Ascending aorta (tissue), 2 donors: Measurements from ENCODE around the gene VAMP7. TPM values are rescaled to one million over a fixed set of nuclear protein-coding genes. Genes with fewer than 3 reads are reported as not detected.

Experiments used
- DNase-seq, 2 donors: peaks; one replicate each; pipeline ENCODE4 v3.0.0-alpha.2; 2019; ENCODE audit warnings: low spot score in 2 of 2
- H3K27ac ChIP-seq, 2 donors: fragments of 200-600 bp; sonication (generic); one replicate each; pipeline ENCODE4 v1.5.1; 2016 to 2017; ENCODE audit warnings: mild to moderate bottlenecking in 1 of 2
- H3K27me3 ChIP-seq: fragments of 200-600 bp; sonication (generic); one replicate; pipeline ENCODE4 v1.5.1; 2017
- H3K36me3 ChIP-seq, 2 donors: fragments of 200-600 bp; sonication (generic); one replicate each; pipeline ENCODE4 v1.5.1; 2016
- H3K4me1 ChIP-seq, 2 donors: fragments of 200-600 bp; sonication (generic); one replicate each; pipeline ENCODE4 v1.5.1; 2016 to 2017; ENCODE audit warnings: mild to moderate bottlenecking in 1 of 2
- H3K4me3 ChIP-seq, 2 donors: fragments of 200-600 bp; sonication (generic); one replicate each; pipeline ENCODE4 v1.5.1; 2016 to 2017; ENCODE audit warnings: mild to moderate bottlenecking in 1 of 2
- H3K9me3 ChIP-seq, 2 donors: fragments of 200-600 bp; sonication (generic); one replicate each; pipeline ENCODE4 v1.5.1; 2016
- intact Hi-C: fragments of 100-400 bp; cut with DNase I; formaldehyde crosslinking; loops from one replicate; pipeline ENCODE4 v1.15.1; 2023
- total RNA-seq: library from RNA; depleted of rRNA; stranded (reverse); fragments of >200 nt; gene quantifications from one replicate; pipeline ENCODE4 v1.1.0, GENCODE V29; 2016
- TF ChIP-seq, protein P1 (sequence below), 3 experiments: fragments of 200-600 bp in 2 of 3; fragments of 450-650 bp in 1 of 3; sonication (generic) in 2 of 3; IDR thresholded peaks; one replicate each; pipeline ENCODE4 v1.5.1; 2016 to 2019; ENCODE audit warnings: antibody characterized with exemption in 3 of 3, mild to moderate bottlenecking in 1 of 3, moderate library complexity in 1 of 3

Gene VAMP7
- total RNA-seq, 1 donor from 2014 or later, result 8.0 TPM

- TF ChIP-seq, protein P1, sequence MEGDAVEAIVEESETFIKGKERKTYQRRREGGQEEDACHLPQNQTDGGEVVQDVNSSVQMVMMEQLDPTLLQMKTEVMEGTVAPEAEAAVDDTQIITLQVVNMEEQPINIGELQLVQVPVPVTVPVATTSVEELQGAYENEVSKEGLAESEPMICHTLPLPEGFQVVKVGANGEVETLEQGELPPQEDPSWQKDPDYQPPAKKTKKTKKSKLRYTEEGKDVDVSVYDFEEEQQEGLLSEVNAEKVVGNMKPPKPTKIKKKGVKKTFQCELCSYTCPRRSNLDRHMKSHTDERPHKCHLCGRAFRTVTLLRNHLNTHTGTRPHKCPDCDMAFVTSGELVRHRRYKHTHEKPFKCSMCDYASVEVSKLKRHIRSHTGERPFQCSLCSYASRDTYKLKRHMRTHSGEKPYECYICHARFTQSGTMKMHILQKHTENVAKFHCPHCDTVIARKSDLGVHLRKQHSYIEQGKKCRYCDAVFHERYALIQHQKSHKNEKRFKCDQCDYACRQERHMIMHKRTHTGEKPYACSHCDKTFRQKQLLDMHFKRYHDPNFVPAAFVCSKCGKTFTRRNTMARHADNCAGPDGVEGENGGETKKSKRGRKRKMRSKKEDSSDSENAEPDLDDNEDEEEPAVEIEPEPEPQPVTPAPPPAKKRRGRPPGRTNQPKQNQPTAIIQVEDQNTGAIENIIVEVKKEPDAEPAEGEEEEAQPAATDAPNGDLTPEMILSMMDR (IDR thresholded peaks at IDR 0.05), result no peak
- Histone ChIP-seq H3K27me3 (no peaks in the 10 kb centered on the region), H3K27ac (no peak overlapping the region), H3K36me3 (no peaks in the 10 kb centered on the region), H3K4me1 (no peaks in the 10 kb centered on the region), H3K9me3 (no peaks in the 10 kb centered on the region), H3K4me3 (no peak overlapping the region)
- intact Hi-C loops, result no loop called here
- DNase-seq, result no peak
Observed at GRCh38 chrX:155867821-155868220, 13.3 kb upstream of the VAMP7 start.

GRCh38 chrX:155870958-155871357 is 10.2 kb upstream of the VAMP7 start:
- no peaks in the 10 kb centered on the region for H3K4me1 ChIP-seq
- no peak overlapping the region for H3K4me3 ChIP-seq
- H3K36me3 ChIP-seq, result no peaks in the 10 kb centered on the region
- H3K27ac ChIP-seq, result no peak overlapping the region
- no peak for DNase-seq
- TF ChIP-seq, protein P1 (IDR thresholded peaks at IDR 0.05), result no peak
- no peaks in the 10 kb centered on the region for H3K9me3 ChIP-seq
- no peaks in the 10 kb centered on the region for H3K27me3 ChIP-seq
- intact Hi-C loops, result no loop called here

- Histone ChIP-seq H3K27ac (no peak overlapping the region), H3K27me3 (no peaks in the 10 kb centered on the region), H3K4me3 (no peak overlapping the region), H3K4me1 (no peaks in the 10 kb centered on the region), H3K9me3 (no peaks in the 10 kb centered on the region), H3K36me3 (no peaks in the 10 kb centered on the region)
- intact Hi-C loops, result no loop called here
- DNase-seq, result no peak
- TF ChIP-seq, protein P1 (IDR thresholded peaks at IDR 0.05), result no peak
Observed at GRCh38 chrX:155871934-155872333, 9.2 kb upstream of the VAMP7 start.

- no peak overlapping the region for H3K4me3 ChIP-seq
- TF ChIP-seq, protein P1 (IDR thresholded peaks at IDR 0.05), result no peak
- no peaks in the 10 kb centered on the region for H3K27me3 ChIP-seq
- H3K9me3 ChIP-seq, result no peaks in the 10 kb centered on the region
- no peaks in the 10 kb centered on the region for H3K4me1 ChIP-seq
- no peaks in the 10 kb centered on the region for H3K36me3 ChIP-seq
- no peak overlapping the region for H3K27ac ChIP-seq
- intact Hi-C loops, result no loop called here
- no peak for DNase-seq
Observed at GRCh38 chrX:155873188-155873587, 8.0 kb upstream of the VAMP7 start.

- DNase-seq, result no peak
- no peaks in the 10 kb centered on the region for H3K4me1 ChIP-seq
- TF ChIP-seq, protein P1 (IDR thresholded peaks at IDR 0.05), result no peak
- no peaks in the 10 kb centered on the region for H3K27me3 ChIP-seq
- peak overlapping the region in 1 of 2 donors; percentile 20 for H3K4me3 ChIP-seq
- intact Hi-C loops, result no loop called here
- no peaks in the 10 kb centered on the region for H3K9me3 ChIP-seq
- H3K36me3 ChIP-seq, result no peaks in the 10 kb centered on the region
- no peak overlapping the region for H3K27ac ChIP-seq
Observed at GRCh38 chrX:155874571-155875244, 6.4 kb upstream of the VAMP7 start.

GRCh38 chrX:155876704-155877103 is 4.4 kb upstream of the VAMP7 start:
- Histone ChIP-seq H3K9me3 (no peaks in the 10 kb centered on the region), H3K27ac (no peak overlapping the region), H3K27me3 (no peaks in the 10 kb centered on the region), H3K36me3 (no peaks in the 10 kb centered on the region), H3K4me3 (no peak overlapping the region), H3K4me1 (no peaks in the 10 kb centered on the region)
- TF ChIP-seq, protein P1 (IDR thresholded peaks at IDR 0.05), result no peak
- intact Hi-C loops, result no loop called here
- DNase-seq, result no peak
